GM18526 (cell line): ENCODE results near the gene BPIFB6.

ENCODE experiments used
- POLR2A ChIP-seq: IDR thresholded peaks from 3 replicates; pipeline ENCODE4 v1.6.1; 2011; ENCODE audit not compliant: insufficient read length; ENCODE audit errors: extremely low read depth

The BPIFB6 gene

GRCh38 chr20:33059136-33059535 lies 27.7 kb downstream of the BPIFB6 start:
- TF ChIP-seq POLR2A: no peak

GRCh38 chr20:33059741-33060390 lies 28.4 kb downstream of the BPIFB6 start:
- TF ChIP-seq POLR2A: no peak

- TF ChIP-seq POLR2A: no peak
Observed at GRCh38 chr20:33061658-33062028, 30.2 kb downstream of the BPIFB6 start.

- TF ChIP-seq POLR2A: no peak
Observed at GRCh38 chr20:33062105-33062824, 30.8 kb downstream of the BPIFB6 start.

- TF ChIP-seq POLR2A: no peak
Observed at GRCh38 chr20:33062825-33063149, 31.3 kb downstream of the BPIFB6 start.

GRCh38 chr20:33063271-33063670 lies 31.8 kb downstream of the BPIFB6 start:
- no peak for TF ChIP-seq POLR2A

- TF ChIP-seq POLR2A: no peak
Observed at GRCh38 chr20:33064572-33065287, 33.3 kb downstream of the BPIFB6 start.

- TF ChIP-seq POLR2A: no peak
Observed at GRCh38 chr20:33065785-33066184, 34.3 kb downstream of the BPIFB6 start.

- no peak for TF ChIP-seq POLR2A
Observed at GRCh38 chr20:33067806-33068205, 36.4 kb downstream of the BPIFB6 start.

GRCh38 chr20:33068251-33068939 lies 36.9 kb downstream of the BPIFB6 start:
- TF ChIP-seq POLR2A: no peak

- TF ChIP-seq POLR2A: no peak
Observed at GRCh38 chr20:33069673-33070072, 38.2 kb downstream of the BPIFB6 start.

GRCh38 chr20:33070111-33071053 lies 38.9 kb downstream of the BPIFB6 start:
- TF ChIP-seq POLR2A: no peak

- no peak for TF ChIP-seq POLR2A
Observed at GRCh38 chr20:33071198-33071597, 39.8 kb downstream of the BPIFB6 start.

GRCh38 chr20:33072362-33072761 lies 40.9 kb downstream of the BPIFB6 start:
- no peak for TF ChIP-seq POLR2A

- no peak for TF ChIP-seq POLR2A
Observed at GRCh38 chr20:33072813-33073212, 41.4 kb downstream of the BPIFB6 start.

GRCh38 chr20:33074675-33075074 lies 43.2 kb downstream of the BPIFB6 start:
- TF ChIP-seq POLR2A: no peak
